H1 (cell line): ENCODE results near the gene HGD. TPM values are rescaled to one million over a fixed set of nuclear protein-coding genes. Genes with fewer than 3 reads are reported as not detected.

Experiments used
- EZH2 ChIP-seq: fragments of 200-600 bp; sonication (generic); IDR thresholded peaks from 2 replicates; pipeline ENCODE4 v1.7.1; 2012; ENCODE audit warnings: low read depth, mild to moderate bottlenecking, moderate library complexity, low read length, inconsistent platforms; ENCODE audit not compliant: severe bottlenecking
- KDM1A ChIP-seq: fragments of 200-600, 300-600 bp; sonication (generic); IDR thresholded peaks from 2 replicates; pipeline ENCODE4 v1.7.1; 2016; ENCODE audit warnings: mild to moderate bottlenecking, low read length, borderline replicate concordance
- RBBP5 ChIP-seq: IDR thresholded peaks from 2 replicates; pipeline ENCODE4 v1.7.1; 2012; ENCODE audit warnings: low read depth, mild to moderate bottlenecking, inconsistent platforms, low read length, moderate library complexity, borderline replicate concordance
- polyA plus RNA-seq, 7 experiments: library from polyadenylated mRNA; depleted of rRNA in 3 of 7; stranded (reverse) in 5 of 7; unstranded in 2 of 7; fragments of >200 nt in 5 of 7; fragments of 200-250 nt in 2 of 7; gene quantifications; 1 replicate in 5 of 7; 2 replicates in 1 of 7; 4 replicates in 1 of 7; pipeline versions ENCODE4 v1.2.1 to v1.2.3, GENCODE V29; 2011 to 2013; ENCODE audit warnings: missing spikeins in 2 of 7, mixed read lengths in 2 of 7
- total RNA-seq: library from RNA; stranded (reverse); fragmentation: NEBNext Ultra II Directional; extraction: Animal tissue kit (Norgen Biotek cat#: 25700); gene quantifications from 2 replicates; pipeline ENCODE4 v1.2.1, GENCODE V29; 2021

HGD gene
- total and polyA plus RNA-seq, 2 of the 8 experiments (the other 6 are each of a cell fraction or from before 2014, with no cell fraction given), result 0.11 TPM; not detected in 1

GRCh38 chr3:120678984-120679383 is 3.1 kb downstream of the HGD start (continued):
- no peak for TF ChIP-seq KDM1A
- TF ChIP-seq EZH2, result no peak
- no peak for TF ChIP-seq RBBP5
